Neuronal stem cell (in vitro differentiated cells): ENCODE results near the gene CAMK4.

Experiments used
- DNase-seq: peaks from one replicate; pipeline ENCODE4 v3.0.0-alpha.2; 2013; ENCODE audit warnings: low spot score
- H2AFZ ChIP-seq: one replicate; pipeline ENCODE4 v1.6.1; 2013; ENCODE audit warnings: mild to moderate bottlenecking, low read length, inconsistent platforms
- H2AK5ac ChIP-seq: 2 replicates; pipeline ENCODE4 v1.6.1; 2013; ENCODE audit warnings: low read depth, mild to moderate bottlenecking, inconsistent platforms, low read length, moderate library complexity, mixed read lengths
- H2BK120ac ChIP-seq: 2 replicates; pipeline ENCODE4 v1.6.1; 2013; ENCODE audit warnings: low read depth, mild to moderate bottlenecking, inconsistent platforms, low read length, moderate library complexity, mixed read lengths
- H2BK12ac ChIP-seq: one replicate; pipeline ENCODE4 v1.6.1; 2013; ENCODE audit warnings: low read length, inconsistent platforms
- H2BK15ac ChIP-seq: 2 replicates; pipeline ENCODE4 v1.6.1; 2013; ENCODE audit warnings: mild to moderate bottlenecking, low read length, inconsistent platforms, mixed read lengths
- H2BK5ac ChIP-seq: one replicate; pipeline ENCODE4 v1.6.1; 2013; ENCODE audit warnings: inconsistent platforms, mild to moderate bottlenecking, low read length, moderate library complexity
- H3K14ac ChIP-seq: one replicate; pipeline ENCODE4 v1.6.1; 2013; ENCODE audit warnings: low read length, inconsistent platforms
- H3K18ac ChIP-seq: 2 replicates; pipeline ENCODE4 v1.6.1; 2013; ENCODE audit warnings: low read length, inconsistent platforms
- H3K23ac ChIP-seq: 2 replicates; pipeline ENCODE4 v1.6.1; 2013; ENCODE audit warnings: low read depth, mild to moderate bottlenecking, mixed read lengths, low read length, inconsistent platforms; ENCODE audit not compliant: poor library complexity
- H3K27ac ChIP-seq: replicated peaks from 3 replicates; pipeline ENCODE4 v1.5.1; 2013; ENCODE audit warnings: low read length, inconsistent platforms
- H3K27me3 ChIP-seq, 3 experiments: 2 replicates each; pipeline ENCODE4 v1.6.1; 2013; ENCODE audit warnings: low read length in 3 of 3, mild to moderate bottlenecking in 2 of 3, inconsistent platforms in 1 of 3, low read depth in 1 of 3, mixed read lengths in 1 of 3, moderate library complexity in 1 of 3; ENCODE audit not compliant: control insufficient read depth in 3 of 3, insufficient read depth in 3 of 3
- H3K36me3 ChIP-seq, 2 donors: replicated peaks in 1 of 2; 2 replicates each; pipeline ENCODE4 v1.6.1; 2013; ENCODE audit warnings: low read length in 2 of 2; ENCODE audit not compliant: control insufficient read depth in 2 of 2, insufficient read depth in 2 of 2
- H3K4ac ChIP-seq: 2 replicates; pipeline ENCODE4 v1.6.1; 2013; ENCODE audit warnings: inconsistent platforms, mild to moderate bottlenecking, low read length, moderate library complexity
- H3K4me1 ChIP-seq, 2 donors: 1 replicate in 1 of 2; 2 replicates in 1 of 2; pipeline ENCODE4 v1.6.1; 2013; ENCODE audit warnings: low read length in 2 of 2, low read depth in 1 of 2; ENCODE audit not compliant: control insufficient read depth in 2 of 2, insufficient read depth in 1 of 2
- H3K4me2 ChIP-seq: one replicate; pipeline ENCODE4 v1.6.1; 2013; ENCODE audit warnings: mild to moderate bottlenecking, low read length, inconsistent platforms; ENCODE audit not compliant: insufficient read depth, poor library complexity, severe bottlenecking
- H3K4me3 ChIP-seq, 2 donors: 2 replicates each; pipeline ENCODE4 v1.5.1; 2013; ENCODE audit warnings: low read length in 2 of 2, mild to moderate bottlenecking in 2 of 2, inconsistent platforms in 1 of 2, moderate library complexity in 1 of 2
- H3K79me1 ChIP-seq: one replicate; pipeline ENCODE4 v1.6.1; 2013; ENCODE audit warnings: low read depth, mild to moderate bottlenecking, inconsistent platforms, low read length, moderate library complexity
- H3K9ac ChIP-seq: one replicate; pipeline ENCODE4 v1.6.1; 2013; ENCODE audit warnings: mild to moderate bottlenecking, low read depth, low read length, inconsistent platforms; ENCODE audit not compliant: poor library complexity
- H3K9me3 ChIP-seq, 2 donors: replicated peaks in 1 of 2; 2 replicates each; pipeline versions ENCODE3 to v1.6.1; 2013; ENCODE audit warnings: low read length in 2 of 2, mild to moderate bottlenecking in 2 of 2, inconsistent platforms in 1 of 2, low read depth in 1 of 2, mixed read lengths in 1 of 2, moderate library complexity in 1 of 2; ENCODE audit not compliant: control insufficient read depth in 2 of 2, insufficient read depth in 1 of 2
- H4K8ac ChIP-seq: one replicate; pipeline ENCODE4 v1.6.1; 2013; ENCODE audit warnings: low read depth, mild to moderate bottlenecking, inconsistent platforms, low read length, moderate library complexity
- H4K91ac ChIP-seq: one replicate; pipeline ENCODE4 v1.6.1; 2013; ENCODE audit warnings: low read length, low read depth, mild to moderate bottlenecking, inconsistent platforms; ENCODE audit not compliant: poor library complexity
- WGBS, 2 donors: extraction: QIAGEN DNeasy Blood & Tissue Kit; methylation state at CpG; one replicate each; pipeline ENCODE4 v1.1.7; 2013; ENCODE audit warnings: missing lambda C conversion rate in 2 of 2, mixed read lengths in 1 of 2; ENCODE audit not compliant: insufficient read length in 2 of 2, insufficient replicate concordance in 1 of 2; ENCODE audit errors: extremely low coverage in 2 of 2; 5-methylcytosine and 5-hydroxymethylcytosine counted together

The CAMK4 gene

GRCh38 chr5:111226556-111226955 lies 2.4 kb downstream of the CAMK4 start:
- H3K36me3 ChIP-seq = no peaks in the 10 kb centered on the region
- no peak overlapping the region for H2AK5ac ChIP-seq
- WGBS, 2 donors = no CpG with 5 or more reads among the region's 6 CpGs
- no peak overlapping the region for H2BK15ac ChIP-seq
- no peak overlapping the region for H2BK5ac ChIP-seq
- peaks cover 0 to 15% (median 0%) of the 10 kb centered on the region in 3 experiments for H3K27me3 ChIP-seq
- H2BK12ac ChIP-seq = no peak overlapping the region
- H3K9ac ChIP-seq = no peak overlapping the region
- no peak overlapping the region for H3K18ac ChIP-seq
- H3K23ac ChIP-seq = no peak overlapping the region
- no peak overlapping the region for H3K4ac ChIP-seq
- no peak overlapping the region for H2BK120ac ChIP-seq
- H4K91ac ChIP-seq = no peak overlapping the region
- H3K4me3 ChIP-seq = no peak overlapping the region
- no peak overlapping the region for H4K8ac ChIP-seq
- H3K4me1 ChIP-seq = peaks cover 0 to 2% of the 10 kb centered on the region in 2 donors
- H3K27ac ChIP-seq = no peak overlapping the region
- no peak overlapping the region for H3K14ac ChIP-seq
- DNase-seq = no peak
- no peaks in the 10 kb centered on the region for H3K79me1 ChIP-seq
- H2AFZ ChIP-seq = no peak overlapping the region
- no peak overlapping the region for H3K4me2 ChIP-seq
- H3K9me3 ChIP-seq = no peaks in the 10 kb centered on the region

GRCh38 chr5:111227226-111227782 lies 3.1 kb downstream of the CAMK4 start:
- no peak overlapping the region for H2BK15ac ChIP-seq
- no peak overlapping the region for H3K4me2 ChIP-seq
- DNase-seq = no peak
- H2BK12ac ChIP-seq = no peak overlapping the region
- no peak overlapping the region for H3K4ac ChIP-seq
- H3K4me3 ChIP-seq = no peak overlapping the region
- H3K79me1 ChIP-seq = no peaks in the 10 kb centered on the region
- no peak overlapping the region for H2BK120ac ChIP-seq
- no peaks in the 10 kb centered on the region for H3K36me3 ChIP-seq
- no peak overlapping the region for H2BK5ac ChIP-seq
- no peak overlapping the region for H2AFZ ChIP-seq
- no peak overlapping the region for H4K8ac ChIP-seq
- no peak overlapping the region for H2AK5ac ChIP-seq
- no peak overlapping the region for H3K18ac ChIP-seq
- no CpG with 5 or more reads among the region's 6 CpGs for WGBS, 2 donors
- no peak overlapping the region for H3K23ac ChIP-seq
- peaks cover 0 to 2% of the 10 kb centered on the region in 2 donors for H3K4me1 ChIP-seq
- H3K27me3 ChIP-seq = peaks cover 0 to 14% (median 0%) of the 10 kb centered on the region in 3 experiments
- no peak overlapping the region for H3K14ac ChIP-seq
- H4K91ac ChIP-seq = no peak overlapping the region
- no peak overlapping the region for H3K9ac ChIP-seq
- no peak overlapping the region for H3K27ac ChIP-seq
- no peaks in the 10 kb centered on the region for H3K9me3 ChIP-seq

DNA sequence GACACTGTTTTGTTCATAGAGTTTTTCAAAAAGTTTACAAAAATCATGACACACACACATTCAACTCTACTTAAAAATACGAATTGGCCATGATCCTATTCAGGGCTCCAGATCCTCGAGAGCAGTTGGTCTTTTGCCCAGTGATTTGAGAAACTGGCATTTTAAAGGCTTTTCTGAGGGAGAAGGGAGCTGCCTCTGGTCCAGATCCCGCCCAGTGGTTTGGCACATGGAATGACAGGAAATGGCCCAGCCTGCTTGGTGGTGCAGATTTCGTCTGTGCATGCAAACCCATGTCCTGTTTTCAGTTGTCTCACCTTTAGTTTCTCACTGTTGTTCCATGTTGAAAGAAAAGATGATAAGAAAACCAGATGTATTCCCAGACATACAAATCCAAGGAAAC lies 3.6 kb downstream of the CAMK4 start:
- H2AFZ ChIP-seq = no peak overlapping the region
- H3K9ac ChIP-seq = no peak overlapping the region
- H3K36me3 ChIP-seq = no peaks in the 10 kb centered on the region
- peaks cover 0 to 2% of the 10 kb centered on the region in 2 donors for H3K4me1 ChIP-seq
- no peak overlapping the region for H3K23ac ChIP-seq
- no peak overlapping the region for H4K8ac ChIP-seq
- H2BK15ac ChIP-seq = no peak overlapping the region
- no peaks in the 10 kb centered on the region for H3K79me1 ChIP-seq
- no CpG with 5 or more reads among the region's 4 CpGs for WGBS, 2 donors
- no peak overlapping the region for H2AK5ac ChIP-seq
- no peak overlapping the region for H3K4me2 ChIP-seq
- no peaks in the 10 kb centered on the region for H3K9me3 ChIP-seq
- no peak overlapping the region for H3K18ac ChIP-seq
- no peak overlapping the region for H3K14ac ChIP-seq
- no peak for DNase-seq
- no peak overlapping the region for H4K91ac ChIP-seq
- H2BK5ac ChIP-seq = no peak overlapping the region
- H3K4ac ChIP-seq = no peak overlapping the region
- no peak overlapping the region for H2BK12ac ChIP-seq
- H2BK120ac ChIP-seq = no peak overlapping the region
- peaks cover 0 to 13% (median 0%) of the 10 kb centered on the region in 3 experiments for H3K27me3 ChIP-seq
- H3K27ac ChIP-seq = no peak overlapping the region
- no peak overlapping the region for H3K4me3 ChIP-seq

- H2BK12ac ChIP-seq = no peak overlapping the region
- peaks cover 0 to 10% (median 0%) of the 10 kb centered on the region in 3 experiments for H3K27me3 ChIP-seq
- H4K8ac ChIP-seq = no peak overlapping the region
- H3K14ac ChIP-seq = no peak overlapping the region
- H3K4me1 ChIP-seq = peaks cover 0 to 2% of the 10 kb centered on the region in 2 donors
- no peak overlapping the region for H2AK5ac ChIP-seq
- no peaks in the 10 kb centered on the region for H3K36me3 ChIP-seq
- H3K9me3 ChIP-seq = no peaks in the 10 kb centered on the region
- no peak overlapping the region for H3K18ac ChIP-seq
- H2BK15ac ChIP-seq = no peak overlapping the region
- no peak overlapping the region for H4K91ac ChIP-seq
- H3K27ac ChIP-seq = no peak overlapping the region
- no CpG with 5 or more reads among the region's 2 CpGs for WGBS, 2 donors
- H3K4me3 ChIP-seq = no peak overlapping the region
- H3K23ac ChIP-seq = no peak overlapping the region
- H3K4ac ChIP-seq = no peak overlapping the region
- no peak overlapping the region for H2BK5ac ChIP-seq
- no peaks in the 10 kb centered on the region for H3K79me1 ChIP-seq
- H2AFZ ChIP-seq = no peak overlapping the region
- no peak overlapping the region for H3K4me2 ChIP-seq
- no peak overlapping the region for H3K9ac ChIP-seq
- H2BK120ac ChIP-seq = no peak overlapping the region
- DNase-seq = no peak
Measured at GRCh38 chr5:111228520-111229220, 4.5 kb downstream of the CAMK4 start.
